Measurements from ENCODE around the gene HSPB9. TPM values are rescaled to one million over a fixed set of nuclear protein-coding genes. Genes with fewer than 3 reads are reported as not detected.

The HSPB9 gene
- total RNA-seq, 2 donors from 2014 or later, result 1.8 TPM; not detected in 1

GRCh38 chr17:42131981-42132432 lies 9.4 kb downstream of the HSPB9 start:
- Histone ChIP-seq H3K27ac (peak overlapping the region in 3 of 4 donors; percentile 31 to 90 (median 85)), H3K9me3 (no peaks in the 10 kb centered on the region), H3K4me3 (no peak overlapping the region), H3K4me1 (peaks cover 60% of the 10 kb centered on the region), H3K27me3 (no peaks in the 10 kb centered on the region), H3K36me3 (replicated peaks in 1 of 2; ENCODE audit: insufficient read depth in 1 of 2, low read depth in 2 of 2) (peaks cover 0 to 16% of the 10 kb centered on the region in 2 donors)
- 51 to 65% methylated on average over 4 of the region's 4 CpGs for WGBS, 2 donors
- DNase-seq, result no peak
- no peak for TF ChIP-seq POLR2A (IDR thresholded peaks at IDR 0.05)
- TF ChIP-seq CTCF (IDR thresholded peaks at IDR 0.05), result no peak
- intact Hi-C loops (cut with DNase I), result no loop called here
- ATAC-seq, result no peak

GRCh38 chr17:42132941-42133340 lies 10.3 kb downstream of the HSPB9 start:
- Histone ChIP-seq H3K27ac (peak overlapping the region; percentile 85 to 93 (median 88)), H3K36me3 (replicated peaks in 1 of 2; ENCODE audit: insufficient read depth in 1 of 2, low read depth in 2 of 2) (peaks cover 0 to 12% of the 10 kb centered on the region in 2 donors), H3K27me3 (no peaks in the 10 kb centered on the region), H3K4me3 (no peak overlapping the region), H3K9me3 (no peaks in the 10 kb centered on the region), H3K4me1 (peaks cover 70% of the 10 kb centered on the region)
- ATAC-seq (peak; percentile 57), DNase-seq (peak; percentile 64 to 85 (median 78))
- WGBS, 2 donors, result 0 to 13% methylated on average over 3 of the region's 3 CpGs
- intact Hi-C loops (cut with DNase I), result no loop called here
- TF ChIP-seq POLR2A (IDR thresholded peaks at IDR 0.05) (no peak), CTCF (IDR thresholded peaks at IDR 0.05) (no peak)

- intact Hi-C loops (cut with DNase I), result no loop called here
- H3K4me1 ChIP-seq, result peaks cover 76% of the 10 kb centered on the region
- 0 to 14% methylated on average over 3 to 4 of the region's 4 CpGs for WGBS, 2 donors
- H3K9me3 ChIP-seq, result no peaks in the 10 kb centered on the region
- ATAC-seq, result peak; percentile 34
- no peaks in the 10 kb centered on the region for H3K27me3 ChIP-seq
- no peak overlapping the region for H3K4me3 ChIP-seq
- peak; percentile 49 to 75 (median 68) for DNase-seq
- TF ChIP-seq POLR2A (IDR thresholded peaks at IDR 0.05), result no peak
- no peak for TF ChIP-seq CTCF (IDR thresholded peaks at IDR 0.05)
- peaks cover 0 to 6% of the 10 kb centered on the region in 2 donors for H3K36me3 ChIP-seq (replicated peaks in 1 of 2; ENCODE audit: insufficient read depth in 1 of 2, low read depth in 2 of 2)
- H3K27ac ChIP-seq, result peak overlapping the region; percentile 85 to 93 (median 88)
Measured at GRCh38 chr17:42133461-42134041, 10.9 kb downstream of the HSPB9 start.

GRCh38 chr17:42135151-42135550 lies 12.5 kb downstream of the HSPB9 start:
- WGBS, 2 donors, result 38 to 47% methylated on average over 6 of the region's 6 CpGs
- ATAC-seq (no peak), DNase-seq (no peak)
- Histone ChIP-seq H3K4me1 (peaks cover 81% of the 10 kb centered on the region), H3K4me3 (no peak overlapping the region), H3K27me3 (no peaks in the 10 kb centered on the region), H3K27ac (peak overlapping the region; percentile 85 to 95 (median 92)), H3K36me3 (replicated peaks in 1 of 2; ENCODE audit: insufficient read depth in 1 of 2, low read depth in 2 of 2) (no peaks in the 10 kb centered on the region), H3K9me3 (no peaks in the 10 kb centered on the region)
- intact Hi-C loops (cut with DNase I), result no loop called here
- TF ChIP-seq CTCF (IDR thresholded peaks at IDR 0.05) (no peak), POLR2A (IDR thresholded peaks at IDR 0.05) (no peak)
